Bronchial epithelial cell (primary cell): ENCODE data around the gene UNC45A. TPM values are rescaled to one million over a fixed set of nuclear protein-coding genes. Genes with fewer than 3 reads are reported as not detected.

Experiments used
- DNase-seq: peaks from one replicate; pipeline ENCODE4 v3.0.0-alpha.2; 2010; ENCODE audit warnings: low read depth
- FAIRE-seq: peaks from 2 replicates; lab custom pipeline; 2011; peaks lifted over from hg19 to GRCh38; lab: Jason Lieb, UNC
- H3K27me3 ChIP-seq: 2 replicates; pipeline ENCODE4 v1.5.1; 2011; ENCODE audit warnings: low read length; ENCODE audit not compliant: control insufficient read depth, insufficient read depth
- H3K36me3 ChIP-seq: 2 replicates; pipeline ENCODE4 v1.5.1; 2011; ENCODE audit warnings: low read length; ENCODE audit not compliant: control insufficient read depth, insufficient read depth
- H3K4me3 ChIP-seq: 2 replicates; pipeline ENCODE4 v1.5.1; 2011; ENCODE audit warnings: mild to moderate bottlenecking, low read depth, low read length, control low read depth
- total RNA-seq: library from RNA; depleted of rRNA; stranded (reverse); fragments of >200 nt; gene quantifications from 2 replicates; pipeline ENCODE4 v1.2.1, GENCODE V29; 2014
- TF ChIP-seq, protein P1 (sequence below): IDR thresholded peaks from 2 replicates; pipeline ENCODE4 v1.5.1; 2011; ENCODE audit warnings: mild to moderate bottlenecking, moderate library complexity, low read length, control low read depth, inconsistent platforms; ENCODE audit not compliant: insufficient read depth, severe bottlenecking

Gene UNC45A
- total RNA-seq, 1 donor from 2014 or later, result 64.8 TPM

DNA sequence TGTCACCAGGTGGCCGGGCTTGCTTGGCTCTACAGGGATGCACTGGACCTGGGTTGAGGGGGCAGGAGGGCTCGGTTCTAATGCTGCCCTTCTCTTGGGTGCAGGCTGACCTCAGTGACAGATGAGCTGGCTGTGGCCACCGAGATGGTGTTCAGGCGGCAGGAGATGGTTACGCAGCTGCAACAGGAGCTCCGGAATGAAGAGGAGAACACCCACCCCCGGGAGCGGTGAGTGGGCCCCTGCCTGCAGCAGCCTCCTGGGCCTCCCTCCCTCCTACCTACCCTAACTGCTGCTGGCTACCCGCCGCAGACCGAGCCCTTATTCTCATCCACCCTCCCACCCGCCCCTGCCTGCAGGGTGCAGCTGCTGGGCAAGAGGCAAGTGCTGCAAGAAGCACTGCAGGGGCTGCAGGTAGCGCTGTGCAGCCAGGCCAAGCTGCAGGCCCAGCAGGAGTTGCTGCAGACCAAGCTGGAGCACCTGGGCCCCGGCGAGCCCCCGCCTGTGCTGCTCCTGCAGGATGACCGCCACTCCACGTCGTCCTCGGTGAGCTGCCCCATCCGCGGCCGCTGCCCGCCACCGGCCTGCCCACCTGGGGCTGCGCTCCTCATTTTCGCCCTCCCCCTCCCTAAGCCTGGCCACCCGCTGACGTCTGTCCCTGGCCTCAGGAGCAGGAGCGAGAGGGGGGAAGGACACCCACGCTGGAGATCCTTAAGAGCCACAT is 45.2 kb upstream of the UNC45A start:
- Histone ChIP-seq H3K36me3 (peaks cover 8% of the 10 kb centered on the region), H3K4me3 (no peak overlapping the region), H3K27me3 (no peaks in the 10 kb centered on the region)
- TF ChIP-seq, protein P1, sequence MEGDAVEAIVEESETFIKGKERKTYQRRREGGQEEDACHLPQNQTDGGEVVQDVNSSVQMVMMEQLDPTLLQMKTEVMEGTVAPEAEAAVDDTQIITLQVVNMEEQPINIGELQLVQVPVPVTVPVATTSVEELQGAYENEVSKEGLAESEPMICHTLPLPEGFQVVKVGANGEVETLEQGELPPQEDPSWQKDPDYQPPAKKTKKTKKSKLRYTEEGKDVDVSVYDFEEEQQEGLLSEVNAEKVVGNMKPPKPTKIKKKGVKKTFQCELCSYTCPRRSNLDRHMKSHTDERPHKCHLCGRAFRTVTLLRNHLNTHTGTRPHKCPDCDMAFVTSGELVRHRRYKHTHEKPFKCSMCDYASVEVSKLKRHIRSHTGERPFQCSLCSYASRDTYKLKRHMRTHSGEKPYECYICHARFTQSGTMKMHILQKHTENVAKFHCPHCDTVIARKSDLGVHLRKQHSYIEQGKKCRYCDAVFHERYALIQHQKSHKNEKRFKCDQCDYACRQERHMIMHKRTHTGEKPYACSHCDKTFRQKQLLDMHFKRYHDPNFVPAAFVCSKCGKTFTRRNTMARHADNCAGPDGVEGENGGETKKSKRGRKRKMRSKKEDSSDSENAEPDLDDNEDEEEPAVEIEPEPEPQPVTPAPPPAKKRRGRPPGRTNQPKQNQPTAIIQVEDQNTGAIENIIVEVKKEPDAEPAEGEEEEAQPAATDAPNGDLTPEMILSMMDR, result no peak
- DNase-seq (no peak), FAIRE-seq (no peak)

DNA sequence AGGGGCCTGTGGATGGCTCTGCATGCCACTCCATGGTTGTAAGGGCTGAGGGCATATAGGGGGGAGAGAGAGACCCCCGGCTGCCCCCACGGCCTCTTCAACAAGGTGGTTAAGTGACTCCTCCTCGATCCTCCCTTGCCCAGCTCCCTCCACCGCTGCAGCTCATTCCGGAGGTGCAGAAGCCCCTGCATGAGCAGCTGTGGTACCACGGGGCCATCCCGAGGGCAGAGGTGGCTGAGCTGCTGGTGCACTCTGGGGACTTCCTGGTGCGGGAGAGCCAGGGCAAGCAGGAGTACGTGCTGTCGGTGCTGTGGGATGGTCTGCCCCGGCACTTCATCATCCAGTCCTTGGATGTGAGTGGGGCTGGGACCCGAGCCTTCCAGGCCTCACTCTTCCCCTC is 44.2 kb upstream of the UNC45A start:
- H3K27me3 ChIP-seq, result no peaks in the 10 kb centered on the region
- FAIRE-seq, result no peak
- no peak for DNase-seq
- TF ChIP-seq, protein P1, result no peak
- no peak overlapping the region for H3K4me3 ChIP-seq
- H3K36me3 ChIP-seq, result peaks cover 11% of the 10 kb centered on the region

DNA sequence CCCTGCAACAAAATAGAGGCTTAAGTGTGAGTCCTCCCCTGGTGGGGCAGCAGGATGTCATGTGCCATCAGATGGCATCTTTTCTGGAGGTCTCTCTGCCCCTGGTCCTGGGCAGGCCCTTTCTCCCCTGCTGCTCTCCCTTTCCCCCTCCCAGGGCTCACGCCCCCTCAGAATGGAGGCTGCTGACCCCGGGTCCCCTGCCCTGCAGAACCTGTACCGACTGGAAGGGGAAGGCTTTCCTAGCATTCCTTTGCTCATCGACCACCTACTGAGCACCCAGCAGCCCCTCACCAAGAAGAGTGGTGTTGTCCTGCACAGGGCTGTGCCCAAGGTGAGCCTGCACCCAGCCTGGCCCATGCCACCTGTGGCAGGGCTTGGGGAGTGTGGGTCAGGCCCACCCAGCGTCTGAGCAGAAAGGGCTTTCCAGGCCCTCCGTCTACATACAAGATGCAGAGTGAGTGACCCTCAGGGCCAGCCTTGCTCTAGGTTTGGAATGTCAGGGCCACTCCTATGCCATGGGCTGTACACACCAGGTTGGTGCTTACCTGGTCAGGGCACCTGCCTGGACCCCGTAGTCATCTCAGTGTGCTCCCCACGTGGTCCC is 43.6 kb upstream of the UNC45A start:
- no peak for FAIRE-seq
- no peak overlapping the region for H3K4me3 ChIP-seq
- H3K36me3 ChIP-seq, result peaks cover 11% of the 10 kb centered on the region
- no peak for DNase-seq
- TF ChIP-seq, protein P1, result no peak
- no peaks in the 10 kb centered on the region for H3K27me3 ChIP-seq

DNA sequence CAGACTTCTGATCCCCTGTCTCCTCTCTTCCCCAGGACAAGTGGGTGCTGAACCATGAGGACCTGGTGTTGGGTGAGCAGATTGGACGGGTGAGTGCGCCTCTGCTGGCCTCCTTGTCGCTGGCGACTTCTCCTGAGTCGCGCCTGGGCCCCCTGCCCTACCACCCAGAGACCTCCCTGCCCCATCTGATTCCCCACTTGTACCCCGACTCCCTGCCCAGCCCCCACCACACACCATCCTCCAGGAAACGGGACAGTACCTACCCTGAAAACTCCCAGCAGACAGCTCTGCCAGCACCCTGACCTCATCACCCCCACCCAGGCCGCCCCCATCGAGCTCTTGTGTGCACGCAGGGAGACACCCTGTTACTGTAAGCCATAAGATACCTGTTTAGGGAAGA is 43.1 kb upstream of the UNC45A start:
- TF ChIP-seq, protein P1, result no peak
- FAIRE-seq, result no peak
- Histone ChIP-seq H3K27me3 (no peaks in the 10 kb centered on the region), H3K4me3 (no peak overlapping the region), H3K36me3 (peaks cover 11% of the 10 kb centered on the region)
- no peak for DNase-seq

DNA sequence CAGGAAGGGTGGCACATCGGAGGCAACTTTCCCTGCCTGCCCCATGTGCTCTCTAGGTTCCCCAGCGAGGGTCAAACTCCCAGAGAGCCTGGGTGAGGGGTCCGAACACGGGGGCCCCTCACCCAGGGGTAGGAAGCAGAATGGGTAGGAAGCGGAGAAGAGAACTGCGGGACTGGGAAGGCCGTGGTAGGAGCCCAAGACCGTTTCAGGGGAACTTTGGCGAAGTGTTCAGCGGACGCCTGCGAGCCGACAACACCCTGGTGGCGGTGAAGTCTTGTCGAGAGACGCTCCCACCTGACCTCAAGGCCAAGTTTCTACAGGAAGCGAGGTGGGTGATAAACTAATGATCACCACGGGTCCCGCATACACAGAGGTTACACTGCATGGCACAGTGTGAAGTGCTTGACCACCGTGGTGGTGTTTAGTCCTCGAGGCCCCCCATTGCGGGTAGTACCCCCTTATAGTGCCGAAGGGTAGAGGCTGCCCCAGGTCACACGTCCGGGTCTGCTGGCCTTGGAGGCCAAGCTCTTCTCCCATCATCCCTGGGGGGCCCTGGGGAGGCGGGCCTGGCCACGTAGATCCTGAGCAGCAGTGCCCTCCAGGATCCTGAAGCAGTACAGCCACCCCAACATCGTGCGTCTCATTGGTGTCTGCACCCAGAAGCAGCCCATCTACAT is 42.4 kb upstream of the UNC45A start:
- TF ChIP-seq, protein P1, result no peak
- no peak overlapping the region for H3K4me3 ChIP-seq
- peaks cover 11% of the 10 kb centered on the region for H3K36me3 ChIP-seq
- FAIRE-seq (no peak), DNase-seq (no peak)
- H3K27me3 ChIP-seq, result no peaks in the 10 kb centered on the region
